Heart right ventricle (tissue), 16 donors: ENCODE measurements around the gene ZCCHC24. TPM values are rescaled to one million over a fixed set of nuclear protein-coding genes. Genes with fewer than 3 reads are reported as not detected.
A peak's percentile ranks its signal among the peaks of the same experiment; 100 is the strongest.

Experiments used
- ATAC-seq, 8 donors: fragments of 200-7000 bp; cut with Tn5 transposase; one replicate each; pipeline ENCODE4 v1.9.1; 2020; ENCODE audit warnings: mild to moderate bottlenecking in 8 of 8, moderate library complexity in 8 of 8, moderate number of reproducible peaks in 1 of 8
- DNase-seq, 2 donors: peaks; one replicate each; pipeline ENCODE4 v3.0.0-alpha.2; 2020
- H3K27ac ChIP-seq, 10 donors: fragments of 200-600 bp; sonication (generic) in 2 of 10; one replicate each; pipeline versions ENCODE4 v1.5.0 to v1.8.0; 2020 to 2022; ENCODE audit warnings: mild to moderate bottlenecking in 3 of 10
- H3K27me3 ChIP-seq, 7 donors: fragments of 200-600 bp; one replicate each; pipeline ENCODE4 v1.8.0; 2021 to 2022; ENCODE audit warnings: mild to moderate bottlenecking in 2 of 7
- H3K36me3 ChIP-seq, 9 donors: fragments of 200-600 bp; sonication (generic) in 1 of 9; one replicate each; pipeline versions ENCODE4 v1.5.0 to v1.8.0; 2020 to 2022; ENCODE audit warnings: mild to moderate bottlenecking in 2 of 9
- H3K4me1 ChIP-seq, 9 donors: fragments of 200-600 bp; sonication (generic) in 1 of 9; one replicate each; pipeline versions ENCODE4 v1.5.0 to v1.8.0; 2020 to 2022; ENCODE audit warnings: mild to moderate bottlenecking in 4 of 9
- H3K4me3 ChIP-seq, 10 donors: fragments of 200-600 bp; sonication (generic) in 2 of 10; one replicate each; pipeline versions ENCODE4 v1.5.0 to v1.8.0; 2020 to 2022; ENCODE audit warnings: mild to moderate bottlenecking in 7 of 10, moderate library complexity in 2 of 10
- H3K9me3 ChIP-seq, 11 donors: fragments of 200-600 bp in 10 of 11; sonication (generic) in 2 of 11; one replicate each; pipeline versions ENCODE4 v1.5.0 to v1.8.0; 2013 to 2022; ENCODE audit warnings: mild to moderate bottlenecking in 2 of 11, control low read depth in 1 of 11, moderate library complexity in 1 of 11
- CTCF ChIP-seq, 9 donors: fragments of 200-600 bp; sonication (generic) in 2 of 9; IDR thresholded peaks; one replicate each; pipeline versions ENCODE4 v1.5.0 to v1.8.0; 2021 to 2022; ENCODE audit warnings: antibody characterized with exemption in 9 of 9, mild to moderate bottlenecking in 5 of 9, moderate library complexity in 1 of 9
- WGBS, 2 donors: extraction: QIAGEN DNeasy Blood & Tissue Kit; methylation state at CpG; one replicate each; pipeline ENCODE4 v1.1.7; 2013; ENCODE audit warnings: inconsistent platforms in 1 of 2; 5-methylcytosine and 5-hydroxymethylcytosine counted together
- intact Hi-C, 10 donors: fragments of 100-400 bp; cut with DNase I; formaldehyde crosslinking; loops; one replicate each; pipeline versions ENCODE4 v1.11.1 to v1.14.2; 2022
- polyA plus RNA-seq, 2 donors: library from polyadenylated mRNA; stranded (reverse); fragments of 200-250 nt; gene quantifications; one replicate each; pipeline ENCODE4 v1.2.3, GENCODE V29; 2013
- total RNA-seq, 10 donors: library from RNA; stranded (reverse); fragmentation: NEBNext Ultra II Directional in 3 of 10; extraction: Animal tissue kit (Norgen Biotek cat#: 25700) in 3 of 10; gene quantifications; one replicate each; pipeline versions ENCODE4 v1.2.1 to v1.2.4, GENCODE V29; 2021 to 2023
- donor health status: Arrhythmogenic right ventricular cardiomyopathy.
- donor health status: ischemic (EF 13 %, LVEDD 7.1; RV severe dilation, severe dysfunction).
- donor health status: healthy with polysubstance abuse.
- donor health status: DM: no; HTN: yes; CAD: no.
- donor health status: DM: no; HTN: no; CAD: no.
- donor health status: ischemic (EF 25% LVEDD 6.9; RV normal size, moderate dysfunction).
- donor health status: ischemic (EF 25% LVEDD 5.7; RV mildly dilated, moderate dysfunction).
- donor health status: healthy.
- donor health status: DM: yes; HTN: yes; CAD: no.
- donor health status: Ischemic cardiomyopathy.
- donor health status: ischemic (EF 35%, LVEDD 5.7; RV mildly dilated, moderate dysfunction).
- donor health status: nonischemic (EF 11% LVEDD 7.7; RV severe dilation, severe dysfunction).
- donor health status: DM: yes; HTN: yes; CAD: no.
- donor health status: PGD.
- donor health status: ischemic (EF 29% LVEDD 5.4; RV normal size, mild dysfunction).
- donor health status: nonischemic (EF 23%, LVEDD 6.1; RV moderate dilation, normal function).

The ZCCHC24 gene
- total and polyA plus RNA-seq, 12 donors, result 19.3 to 59.0 (median 45.9) TPM

GRCh38 chr10:79463578-79464496, 18.4 kb upstream of the ZCCHC24 start:
- WGBS, 2 donors, result 74 to 86% methylated on average over 10 of the region's 10 CpGs
- Histone ChIP-seq H3K27ac (peak overlapping the region in 1 of 10 donors; percentile 8), H3K4me3 (no peak overlapping the region), H3K4me1 (peaks cover 7 to 41% (median 29%) of the 10 kb centered on the region in 9 donors), H3K9me3 (no peaks in the 10 kb centered on the region), H3K36me3 (no peaks in the 10 kb centered on the region), H3K27me3 (no peaks in the 10 kb centered on the region)
- intact Hi-C loops, result no loop called here
- DNase-seq (peak; percentile 40 to 53), ATAC-seq (peak in 6 of 8 donors; percentile 19 to 66 (median 36))
- no peak for TF ChIP-seq CTCF (IDR thresholded peaks at IDR 0.05)

- Histone ChIP-seq H3K9me3 (no peaks in the 10 kb centered on the region), H3K4me3 (no peak overlapping the region), H3K27me3 (no peaks in the 10 kb centered on the region), H3K36me3 (no peaks in the 10 kb centered on the region), H3K27ac (no peak overlapping the region), H3K4me1 (peaks cover 0 to 18% (median 7%) of the 10 kb centered on the region in 9 donors)
- intact Hi-C loops, result no loop called here
- WGBS, 2 donors, result 97 to 99% methylated on average over 4 of the region's 4 CpGs
- TF ChIP-seq CTCF (IDR thresholded peaks at IDR 0.05), result no peak
- no peak for DNase-seq
- ATAC-seq, result no peak
These were observed 15.3 kb upstream of the ZCCHC24 start for GRCh38 chr10:79460687-79461086.

GRCh38 chr10:79459243-79459642, 13.8 kb upstream of the ZCCHC24 start:
- no peaks in the 10 kb centered on the region for H3K36me3 ChIP-seq
- DNase-seq, result no peak
- no peak for TF ChIP-seq CTCF (IDR thresholded peaks at IDR 0.05)
- ATAC-seq, result no peak
- intact Hi-C loops, result no loop called here
- H3K9me3 ChIP-seq, result no peaks in the 10 kb centered on the region
- H3K4me1 ChIP-seq, result peaks cover 0 to 8% (median 4%) of the 10 kb centered on the region in 9 donors
- H3K27me3 ChIP-seq, result no peaks in the 10 kb centered on the region
- H3K4me3 ChIP-seq, result no peak overlapping the region
- H3K27ac ChIP-seq, result no peak overlapping the region
- WGBS, 2 donors, result 63 to 74% methylated on average over 1 of the region's 1 CpG

- TF ChIP-seq CTCF (IDR thresholded peaks at IDR 0.05), result no peak
- ATAC-seq (no peak), DNase-seq (no peak)
- H3K27me3 ChIP-seq, result no peaks in the 10 kb centered on the region
- peaks cover 0 to 6% (median 0%) of the 10 kb centered on the region in 9 donors for H3K4me1 ChIP-seq
- intact Hi-C loops, result no loop called here
- no peak overlapping the region for H3K4me3 ChIP-seq
- H3K9me3 ChIP-seq, result no peaks in the 10 kb centered on the region
- WGBS, 2 donors, result 93 to 95% methylated on average over 4 of the region's 4 CpGs
- no peaks in the 10 kb centered on the region for H3K36me3 ChIP-seq
- H3K27ac ChIP-seq, result no peak overlapping the region
These were observed 13.1 kb upstream of the ZCCHC24 start for GRCh38 chr10:79458483-79458882.
